Stimulated activated CD8-positive, alpha-beta memory T cell treated with anti-CD3 and anti-CD28 coated beads, Interleukin-15, amount 100 ng/mL, for 48 hours (primary cell): Measurements from ENCODE around the gene COL7A1.
"Not testable (repeated sequence)": the region's sequence is repeated elsewhere in the genome, so short reads cannot be mapped to it uniquely, and the experiment has no call there.

ENCODE experiments used
- DNase-seq, 2 donors: peaks; one replicate each; pipeline ENCODE4 v3.0.0-alpha.2; 2020; ENCODE audit warnings: low read depth in 2 of 2

Gene COL7A1

DNA sequence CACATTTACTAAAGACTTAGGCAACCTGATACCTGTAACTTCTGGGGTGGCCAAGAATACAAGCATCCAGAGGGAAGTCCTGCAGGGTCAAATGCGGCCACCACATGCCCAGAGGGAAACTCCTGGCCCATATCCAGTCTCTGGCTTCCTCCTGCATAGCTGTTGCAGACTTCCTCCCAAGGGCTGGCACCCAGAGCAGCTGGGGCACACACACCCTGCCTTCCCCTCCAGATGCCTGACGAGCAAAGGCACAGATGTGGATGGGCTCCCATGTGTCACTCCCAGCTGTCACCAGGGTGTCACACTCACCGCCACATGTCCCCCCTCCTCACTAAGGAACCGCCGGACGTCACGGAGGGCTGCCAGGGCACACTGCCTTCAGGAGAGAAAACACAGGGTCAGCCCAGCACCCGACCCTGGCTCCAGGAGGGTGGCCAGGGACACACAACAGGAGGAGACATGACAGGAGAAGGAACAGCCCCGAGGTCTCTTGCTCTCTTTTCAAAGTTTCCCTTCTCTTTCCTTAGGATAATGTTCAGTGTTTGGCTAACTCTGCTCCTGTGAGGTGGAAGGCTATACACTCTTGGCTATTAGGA lies 51.8 kb downstream of the COL7A1 start:
- DNase-seq = no peak

DNA sequence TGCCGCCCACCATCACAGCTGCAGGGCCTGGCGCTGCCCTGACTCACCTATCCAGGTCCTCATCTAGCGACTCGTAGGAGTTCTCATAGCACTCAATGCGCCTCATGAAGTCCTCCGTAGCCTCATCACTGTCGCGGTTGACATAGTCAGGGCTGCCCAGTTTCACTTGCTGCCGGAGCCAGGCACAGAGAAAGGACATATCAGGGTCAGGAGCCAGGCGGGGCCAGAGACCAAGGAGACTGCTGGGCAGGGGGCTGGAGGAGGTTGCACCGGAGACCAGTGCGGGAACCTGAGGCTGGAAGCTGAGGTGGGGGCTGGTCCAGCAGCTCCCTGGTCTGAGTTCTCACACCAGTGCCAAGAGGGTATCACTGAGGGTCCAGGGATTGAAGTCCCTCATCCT lies 56.7 kb downstream of the COL7A1 start:
- no peak for DNase-seq

DNA sequence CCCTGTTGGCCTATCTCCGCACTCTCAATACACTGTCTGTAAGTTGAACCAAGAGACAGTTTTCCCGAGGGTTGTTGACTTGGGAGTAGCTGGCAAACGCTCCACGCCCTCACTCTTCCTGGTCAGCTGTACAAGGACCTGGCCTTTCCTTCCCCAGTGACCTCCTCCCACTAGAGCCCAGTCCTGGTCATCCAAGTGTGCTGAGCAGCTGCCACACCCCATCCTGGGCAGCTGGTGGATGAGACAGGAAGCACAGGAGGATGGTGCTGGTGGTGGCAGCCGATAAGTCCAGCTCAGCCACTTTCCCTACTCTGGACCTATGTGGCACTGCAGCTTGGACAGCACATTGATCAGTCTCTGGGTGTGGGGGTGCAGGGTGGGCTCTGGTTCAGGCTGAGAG lies 58.3 kb downstream of the COL7A1 start:
- no peak for DNase-seq

DNA sequence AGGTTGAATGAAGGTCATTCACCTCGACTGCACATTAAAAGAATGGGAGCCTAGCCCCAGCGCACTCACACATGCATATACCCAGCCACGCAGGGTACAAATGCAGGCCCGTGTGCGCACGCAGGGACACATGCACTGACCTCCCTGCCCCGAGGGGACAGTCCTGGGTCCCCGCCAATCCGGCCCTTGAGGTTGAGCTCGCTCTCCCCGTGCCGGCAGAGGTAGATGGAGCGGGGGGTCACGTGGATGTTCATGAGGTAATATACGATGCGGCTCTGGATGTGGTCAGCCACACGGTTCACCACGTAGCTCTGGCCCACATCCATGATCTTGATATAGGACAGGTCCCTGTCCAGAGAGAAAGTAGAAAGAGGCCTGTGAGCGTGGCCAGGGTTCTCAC lies 59.0 kb downstream of the COL7A1 start:
- DNase-seq = no peak

DNA sequence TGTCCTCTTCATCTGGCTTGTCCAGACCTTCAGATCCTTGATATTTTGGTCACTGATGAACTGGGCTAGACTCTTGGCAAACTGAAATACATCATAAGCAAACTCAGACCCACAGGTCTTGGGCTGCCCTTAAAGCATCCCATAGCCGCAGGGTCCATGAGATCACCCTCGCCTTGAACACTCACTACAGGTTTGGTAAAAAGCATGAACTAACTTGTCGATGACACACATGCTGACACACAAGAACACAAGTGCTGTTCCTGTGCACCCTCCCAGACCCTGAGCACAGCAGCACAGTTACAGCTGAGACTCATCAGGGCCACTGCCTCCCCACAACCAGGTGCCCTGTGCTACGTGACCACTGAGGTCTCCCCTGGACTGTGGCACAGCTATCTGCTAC lies 59.6 kb downstream of the COL7A1 start:
- no peak for DNase-seq

DNA sequence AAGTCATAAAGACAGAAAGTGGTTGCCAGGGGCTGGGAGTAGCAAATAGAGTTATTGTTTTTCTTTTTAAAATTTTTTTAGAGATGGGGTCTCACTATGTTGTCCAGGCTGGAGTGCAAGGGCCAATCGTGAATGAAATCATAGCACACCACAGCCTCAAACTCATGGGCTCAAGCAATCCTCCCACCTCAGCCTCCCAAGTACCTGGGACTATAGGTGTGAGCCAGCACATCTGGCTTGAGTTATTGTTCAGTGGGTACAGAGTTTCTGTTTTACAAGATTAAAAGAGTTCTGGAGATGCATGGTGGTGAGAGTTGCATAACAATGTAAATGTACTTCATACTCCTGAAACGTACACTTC lies 62.2 kb downstream of the COL7A1 start:
- DNase-seq = no peak

DNA sequence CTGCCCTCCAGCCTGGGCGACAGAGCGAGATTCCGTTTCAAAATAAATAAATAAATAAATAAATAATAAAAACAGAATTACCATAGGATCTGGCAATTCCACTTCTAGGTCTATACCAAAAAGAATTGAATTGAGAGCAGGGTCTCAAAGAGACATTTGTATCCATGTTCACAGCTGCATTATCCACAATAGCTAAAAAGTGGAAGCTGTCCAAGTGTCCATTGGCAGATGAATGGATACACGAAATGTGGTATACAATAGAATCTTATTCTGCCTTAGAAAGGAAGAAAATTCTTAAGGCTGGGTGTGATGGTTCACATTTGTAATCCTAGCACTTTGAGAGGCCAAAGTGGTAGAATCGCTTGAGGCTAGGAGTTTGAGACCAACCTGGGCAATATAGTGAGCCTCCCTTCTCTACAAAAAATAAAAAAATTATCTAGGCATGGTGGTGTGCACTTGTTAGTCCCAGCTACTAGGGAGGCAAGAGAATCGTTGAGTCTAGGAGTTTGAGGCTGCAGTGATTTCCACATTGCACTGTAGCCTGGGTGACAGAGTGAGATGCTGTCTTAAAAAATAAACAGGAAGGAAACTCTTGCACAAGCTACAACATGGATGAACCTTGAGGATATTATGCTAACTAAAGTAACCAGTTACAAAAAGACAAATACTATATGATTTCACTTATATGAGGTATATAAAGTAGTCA lies 62.7 kb downstream of the COL7A1 start:
- no peak for DNase-seq

DNA sequence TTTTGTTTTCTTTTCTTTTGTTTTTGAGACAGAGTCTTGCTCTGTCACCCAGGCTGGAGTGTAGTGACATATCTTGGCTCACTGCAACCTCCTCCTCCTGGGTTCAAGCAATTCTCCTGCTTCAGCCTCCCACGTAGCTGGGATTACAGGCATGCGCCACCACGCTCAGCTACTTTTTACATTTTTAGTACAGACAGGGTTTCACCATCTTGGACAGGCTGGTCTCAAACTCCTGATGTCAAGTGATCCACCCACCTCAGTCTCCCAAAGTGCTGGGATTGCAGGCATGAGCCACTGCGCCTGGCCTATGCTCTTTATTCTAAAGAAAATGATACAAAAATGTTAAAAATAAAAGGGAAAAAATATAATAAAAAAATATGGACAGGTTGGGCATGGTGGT lies 64.4 kb downstream of the COL7A1 start:
- DNase-seq = not testable (repeated sequence)

DNA sequence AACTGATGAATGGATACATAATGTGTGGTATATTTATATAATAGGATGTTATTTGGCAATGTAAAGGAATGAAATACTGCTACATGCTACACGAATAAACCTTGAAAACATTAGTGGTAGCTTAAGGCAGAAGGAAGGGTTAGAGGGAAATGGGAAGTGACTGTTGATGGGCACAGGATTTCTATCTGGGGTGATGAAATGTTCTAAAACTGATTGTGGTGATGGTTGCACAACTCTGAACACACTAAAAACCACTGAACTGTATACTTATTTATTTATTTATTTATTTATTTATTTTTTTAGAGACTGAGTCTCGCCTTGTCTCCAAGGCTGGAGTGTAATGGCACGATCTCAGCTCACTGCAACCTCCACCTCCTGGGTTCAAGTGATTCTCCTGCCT lies 66.4 kb downstream of the COL7A1 start:
- no peak for DNase-seq

DNA sequence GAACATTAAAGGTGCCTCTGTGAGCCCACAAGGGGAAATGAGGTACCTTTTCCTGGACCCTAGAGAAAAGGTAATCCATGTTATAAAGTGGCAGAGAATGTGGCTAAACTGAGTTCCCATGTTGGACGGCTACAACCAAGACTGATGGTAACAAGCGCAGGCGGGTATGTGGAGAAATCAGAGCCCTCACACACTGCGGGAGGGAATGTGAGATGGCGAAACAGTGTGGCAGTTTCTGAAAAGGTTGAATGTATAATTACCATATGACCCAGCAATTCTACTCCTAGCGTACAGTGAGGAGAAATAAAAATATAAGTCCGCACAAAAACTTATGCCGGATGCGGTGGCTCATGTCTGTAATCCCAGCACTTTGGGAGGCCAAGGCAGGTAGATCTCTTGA lies 67.1 kb downstream of the COL7A1 start:
- no peak for DNase-seq

DNA sequence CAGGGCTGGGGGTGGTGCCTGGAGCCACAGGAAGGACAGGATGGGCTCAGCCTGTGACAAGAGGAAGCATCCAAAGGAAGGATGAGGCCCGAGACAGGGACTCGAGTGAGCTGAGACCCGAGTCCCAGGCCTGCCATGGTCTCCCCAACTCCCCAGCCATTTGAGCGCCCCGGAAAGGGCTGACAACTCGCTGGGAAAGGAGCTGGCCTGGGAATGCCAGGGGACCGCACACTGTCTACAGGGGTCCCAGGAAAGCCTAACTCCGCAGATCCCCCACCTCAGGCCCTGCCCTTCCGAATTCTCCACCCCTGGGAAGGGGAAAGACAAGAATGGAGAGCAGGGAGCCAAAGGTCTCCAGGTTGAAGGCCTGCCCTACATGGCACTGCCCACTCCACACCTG lies 70.2 kb downstream of the COL7A1 start:
- DNase-seq = no peak

DNA sequence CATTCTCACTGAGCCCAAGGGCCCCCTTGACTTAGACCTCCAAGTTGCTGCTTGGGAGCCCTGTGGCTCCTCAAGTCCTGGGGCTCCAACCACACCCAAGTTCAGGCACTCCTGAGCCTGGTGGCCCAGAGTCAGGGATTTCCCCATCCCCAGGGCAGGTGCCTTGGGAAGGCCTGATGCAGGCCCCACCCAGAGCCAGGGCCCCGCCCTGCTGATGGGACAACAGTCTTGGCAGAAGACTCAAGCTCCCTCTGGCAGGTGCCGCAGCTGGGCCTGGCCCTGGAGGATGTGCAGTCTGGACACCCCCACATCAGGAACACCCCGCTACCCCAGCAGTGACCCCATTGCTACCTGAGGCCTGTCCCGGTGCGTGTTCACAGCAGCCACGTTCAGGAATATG lies 73.5 kb downstream of the COL7A1 start:
- DNase-seq = no peak

DNA sequence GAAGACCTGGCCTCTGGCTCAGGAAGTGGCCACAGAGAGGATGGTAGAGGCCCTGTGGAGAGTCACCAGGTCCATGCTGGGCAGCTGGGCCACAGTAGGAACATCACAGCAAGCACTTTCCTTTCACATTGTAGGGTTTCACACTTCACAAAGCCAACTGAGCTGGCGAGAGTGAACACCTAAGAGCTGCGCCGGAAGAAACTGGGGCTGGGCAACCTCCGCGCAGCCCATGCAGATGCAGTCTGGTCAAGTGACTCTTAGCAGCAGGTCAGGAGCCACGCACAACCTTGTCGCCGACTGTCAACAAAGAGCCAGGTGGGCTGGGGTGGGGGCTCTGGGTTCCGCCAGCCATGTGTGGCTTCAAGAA lies 75.9 kb downstream of the COL7A1 start:
- DNase-seq = no peak

DNA sequence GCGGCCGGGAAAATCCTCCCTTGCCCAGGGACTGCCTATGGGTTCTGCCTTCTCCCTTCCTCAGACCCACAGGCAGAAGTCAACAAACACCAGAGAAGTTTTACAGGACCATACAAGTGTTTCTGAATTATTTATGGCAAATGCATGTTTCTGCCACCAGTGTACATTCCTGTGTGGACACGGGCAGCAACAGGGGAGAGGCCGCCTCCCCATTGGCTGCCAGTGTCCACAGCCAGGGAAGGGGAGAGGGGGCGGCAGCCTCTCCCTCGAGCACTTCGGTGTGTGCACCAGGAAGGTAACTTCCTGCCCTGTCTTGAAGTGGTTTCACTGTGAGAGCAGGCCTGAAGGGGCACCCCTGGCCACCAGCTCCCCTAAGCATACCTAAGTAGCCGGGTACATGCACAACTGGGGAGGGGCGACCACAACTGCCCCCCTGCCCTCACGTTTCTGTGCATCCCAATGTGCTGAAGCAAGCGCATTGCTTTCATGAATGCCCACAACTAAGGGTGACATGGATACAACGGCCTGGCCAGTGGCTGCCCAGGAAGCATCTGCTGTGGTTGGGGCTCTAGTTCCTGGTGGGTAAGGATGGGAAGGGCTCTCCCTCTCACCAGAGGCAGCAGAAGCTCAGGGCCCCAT lies 76.4 kb downstream of the COL7A1 start:
- DNase-seq = no peak

DNA sequence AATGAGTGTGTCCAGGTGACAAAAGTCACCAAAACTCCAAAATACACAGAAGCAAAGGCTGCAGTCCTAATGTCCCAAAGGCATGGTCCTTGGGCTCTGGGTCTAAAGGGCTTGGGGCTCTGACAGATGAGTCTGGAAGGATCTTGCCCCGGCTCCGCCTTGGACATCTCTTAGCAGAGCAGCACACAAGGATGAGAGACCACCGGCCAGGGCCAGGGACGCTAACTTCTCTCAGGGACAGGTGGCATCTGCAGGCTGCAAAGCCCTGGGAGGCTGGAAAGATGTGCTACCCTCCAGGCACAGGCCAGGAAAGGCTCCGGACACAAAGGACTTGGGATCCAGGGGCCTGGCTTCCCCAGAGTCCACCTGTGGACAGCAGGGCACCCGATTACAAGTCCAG lies 77.1 kb downstream of the COL7A1 start:
- no peak for DNase-seq

DNA sequence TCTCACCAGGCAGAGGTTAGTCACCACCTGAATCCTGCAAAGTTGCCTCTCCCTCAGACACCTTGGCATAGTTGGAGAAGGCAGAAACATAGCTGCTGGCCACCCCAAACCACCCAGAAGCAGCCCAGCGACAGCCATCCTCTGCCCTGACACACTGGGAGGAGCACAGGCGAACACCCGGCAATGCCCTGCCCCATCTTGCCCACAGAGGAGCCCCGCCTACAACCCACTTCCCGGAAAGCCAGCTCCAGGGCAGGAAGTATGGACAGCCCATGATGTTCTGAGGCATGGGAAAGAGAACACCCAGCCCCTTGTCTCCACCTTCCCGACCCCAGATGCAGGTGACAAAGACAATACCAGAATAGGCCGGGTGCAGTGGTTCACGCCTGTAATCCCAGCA lies 78.6 kb downstream of the COL7A1 start:
- no peak for DNase-seq

DNA sequence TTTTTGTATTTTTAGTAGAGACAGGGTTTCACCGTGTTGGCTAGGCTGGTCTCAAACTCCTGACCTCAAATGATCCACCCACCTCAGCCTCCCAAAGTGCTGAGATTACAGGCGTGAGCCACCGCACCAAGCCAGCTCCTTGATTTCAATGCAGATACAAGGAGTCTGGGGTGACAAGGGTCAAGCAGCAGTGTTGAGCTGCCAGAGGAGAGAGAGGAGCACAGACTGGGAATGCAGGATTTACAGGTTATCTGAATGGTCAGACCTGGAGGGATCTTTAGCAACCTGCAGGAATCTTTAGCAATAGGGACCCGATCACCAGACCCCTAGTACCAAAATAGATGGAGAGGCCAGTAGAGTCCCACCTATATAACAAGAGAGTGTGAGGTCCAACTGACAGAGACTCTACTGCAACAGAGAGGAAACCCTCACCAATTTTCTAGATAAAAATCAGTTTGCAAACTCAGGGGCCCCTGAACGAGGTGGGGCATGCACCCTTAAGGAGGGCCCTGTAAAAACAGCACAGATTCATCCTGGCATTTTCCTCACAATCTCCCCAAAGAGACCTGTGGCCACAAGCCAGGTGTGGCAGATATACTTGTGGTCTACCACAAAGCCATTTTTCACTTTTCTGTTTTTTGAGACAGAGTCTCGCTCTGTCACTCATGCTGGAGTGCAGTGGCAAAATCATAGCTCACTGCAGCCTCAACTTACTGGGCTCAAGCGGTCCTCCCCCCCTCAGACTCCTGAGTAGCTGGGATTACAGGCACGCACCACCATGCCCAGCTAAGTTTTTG lies 80.5 kb downstream of the COL7A1 start:
- peak in 1 of 2 donors; percentile 15 for DNase-seq
